ENCODE measurements around the gene TLE1. TPM values are rescaled to one million over a fixed set of nuclear protein-coding genes. Genes with fewer than 3 reads are reported as not detected.
"Not testable (repeated sequence)": the region's sequence is repeated elsewhere in the genome, so short reads cannot be mapped to it uniquely, and the experiment has no call there.

TLE1 gene
- 49.0 and 55.6 TPM in 2 replicates for total RNA-seq (2014; rRNA removed)
- Bru-seq, nascent RNA: percentile 74 among the genes with signal in this experiment
- BruChase-seq, experiment 1, labeled RNA remaining after a 6-hour chase: percentile 61 among the genes with signal in this experiment
- BruChase-seq, experiment 2, labeled RNA remaining after a 2-hour chase: percentile 64 among the genes with signal in this experiment
- long read RNA-seq, partial matches to known transcripts: 119 of 182 reads
- long read RNA-seq, other reads (novel, unspliced or antisense): 63 of 182 reads

GRCh38 chr9:81689343-81690175, at the start of gene TLE1:
TLE1 (minus strand) TSS chr9:81689547; CDS start chr9:81688240, 1,307 bp downstream.
- intact Hi-C loops (cut with micrococcal nuclease): loop anchor here (1.0 to 10.0 kb wide), 12 partner anchors 28 to 1082 kb away; no protein-coding TSS in a partner anchor
- TF ChIP-seq, protein P1, sequence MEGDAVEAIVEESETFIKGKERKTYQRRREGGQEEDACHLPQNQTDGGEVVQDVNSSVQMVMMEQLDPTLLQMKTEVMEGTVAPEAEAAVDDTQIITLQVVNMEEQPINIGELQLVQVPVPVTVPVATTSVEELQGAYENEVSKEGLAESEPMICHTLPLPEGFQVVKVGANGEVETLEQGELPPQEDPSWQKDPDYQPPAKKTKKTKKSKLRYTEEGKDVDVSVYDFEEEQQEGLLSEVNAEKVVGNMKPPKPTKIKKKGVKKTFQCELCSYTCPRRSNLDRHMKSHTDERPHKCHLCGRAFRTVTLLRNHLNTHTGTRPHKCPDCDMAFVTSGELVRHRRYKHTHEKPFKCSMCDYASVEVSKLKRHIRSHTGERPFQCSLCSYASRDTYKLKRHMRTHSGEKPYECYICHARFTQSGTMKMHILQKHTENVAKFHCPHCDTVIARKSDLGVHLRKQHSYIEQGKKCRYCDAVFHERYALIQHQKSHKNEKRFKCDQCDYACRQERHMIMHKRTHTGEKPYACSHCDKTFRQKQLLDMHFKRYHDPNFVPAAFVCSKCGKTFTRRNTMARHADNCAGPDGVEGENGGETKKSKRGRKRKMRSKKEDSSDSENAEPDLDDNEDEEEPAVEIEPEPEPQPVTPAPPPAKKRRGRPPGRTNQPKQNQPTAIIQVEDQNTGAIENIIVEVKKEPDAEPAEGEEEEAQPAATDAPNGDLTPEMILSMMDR (conservative IDR thresholded peaks at IDR 0.05; ENCODE audit: low read depth, low read length): no peak
- no peak for TF ChIP-seq EZH2phosphoT487 (IDR thresholded peaks at IDR 0.05; ENCODE audit: borderline replicate concordance, low read length)
- no peak for TF ChIP-seq EZH2 (IDR thresholded peaks at IDR 0.05; ENCODE audit: low read length, unreplicated experiment)
- no TSS peak for BruUV-seq (replicated peaks)
- Histone ChIP-seq H3K4me1 (ENCODE audit: insufficient read depth, low read length) (peaks cover 24% of the 10 kb centered on the region), H3K9me2 (replicated peaks; ENCODE audit: low read length) (no peaks in the 10 kb centered on the region), H3K27me3 (ENCODE audit: low read length) (no peaks in the 10 kb centered on the region), H3K4me2 (ENCODE audit: low read length) (peak within 1 kb of the TSS; percentile 91), H3K9ac (ENCODE audit: low read length) (peak within 1 kb of the TSS; percentile 83), H3K36me3 (ENCODE audit: low read depth, low read length) (peaks cover 10% of the 10 kb centered on the region), H3F3A (ENCODE audit: low read length, unreplicated experiment) (no peaks in the 10 kb centered on the region), H3K27ac (ENCODE audit: low read length) (peak within 1 kb of the TSS; percentile 81), H3K4me3 (ENCODE audit: low read length) (peak within 1 kb of the TSS; percentile 81), H2AFZ (ENCODE audit: low read length) (peak within 1 kb of the TSS; percentile 62), H4K20me1 (ENCODE audit: low read length) (peaks cover 23% of the 10 kb centered on the region), H3K79me2 (ENCODE audit: low read length) (peaks cover 47% of the 10 kb centered on the region), H3K9me3 (ENCODE audit: low read length) (no peaks in the 10 kb centered on the region)
- ChIA-PET CTCF (interaction anchor here (0.6 kb wide), 1 partner anchor 48 kb away, joined by 3 read pairs; no protein-coding TSS in a partner anchor), POLR2A (ENCODE audit: unreplicated experiment) (interaction anchor here (0.6 to 1.0 kb wide), 4 partner anchors 9 to 153 kb away, joined by 3 to 18 read pairs (median 4); no protein-coding TSS in a partner anchor)
- ATAC-seq: peak; percentile 69
- DNase-seq: peak; percentile 97

- CTCF ChIA-PET: interaction anchor here (0.6 kb wide), 1 partner anchor 48 kb away, joined by 3 read pairs; the partner anchor contains the start of gene TLE1
- ATAC-seq (peak; percentile 95), DNase-seq (peak; percentile 89)
- TF ChIP-seq, protein P1 (conservative IDR thresholded peaks at IDR 0.05; ENCODE audit: low read depth, low read length): no peak
- TF ChIP-seq EZH2phosphoT487 (IDR thresholded peaks at IDR 0.05; ENCODE audit: borderline replicate concordance, low read length) (no peak), EZH2 (IDR thresholded peaks at IDR 0.05; ENCODE audit: low read length, unreplicated experiment) (no peak)
- Histone ChIP-seq H3K27me3 (ENCODE audit: low read length) (no peaks in the 10 kb centered on the region), H4K20me1 (ENCODE audit: low read length) (no peaks in the 10 kb centered on the region), H3K4me3 (ENCODE audit: low read length) (no peak overlapping the region), H3K9ac (ENCODE audit: low read length) (peak overlapping the region; percentile 53), H3F3A (ENCODE audit: low read length, unreplicated experiment) (no peaks in the 10 kb centered on the region), H3K9me2 (replicated peaks; ENCODE audit: low read length) (no peaks in the 10 kb centered on the region), H3K9me3 (ENCODE audit: low read length) (no peaks in the 10 kb centered on the region), H3K4me2 (ENCODE audit: low read length) (peak overlapping the region; percentile 60), H3K4me1 (ENCODE audit: insufficient read depth, low read length) (peaks cover 29% of the 10 kb centered on the region), H3K27ac (ENCODE audit: low read length) (peak overlapping the region; percentile 93), H3K36me3 (ENCODE audit: low read depth, low read length) (no peaks in the 10 kb centered on the region), H3K79me2 (ENCODE audit: low read length) (no peaks in the 10 kb centered on the region), H2AFZ (ENCODE audit: low read length) (peak overlapping the region; percentile 61)
- POLR2A ChIA-PET (ENCODE audit: unreplicated experiment): no interaction called here
- TSS peak; percentile 85 for BruUV-seq (replicated peaks)
- intact Hi-C loops (cut with micrococcal nuclease): loop anchor here (1.0 kb wide), 1 partner anchor 21 kb away; no protein-coding TSS in a partner anchor
These were observed 48.6 kb upstream of the TLE1 start for GRCh38 chr9:81737871-81738507.

DNA sequence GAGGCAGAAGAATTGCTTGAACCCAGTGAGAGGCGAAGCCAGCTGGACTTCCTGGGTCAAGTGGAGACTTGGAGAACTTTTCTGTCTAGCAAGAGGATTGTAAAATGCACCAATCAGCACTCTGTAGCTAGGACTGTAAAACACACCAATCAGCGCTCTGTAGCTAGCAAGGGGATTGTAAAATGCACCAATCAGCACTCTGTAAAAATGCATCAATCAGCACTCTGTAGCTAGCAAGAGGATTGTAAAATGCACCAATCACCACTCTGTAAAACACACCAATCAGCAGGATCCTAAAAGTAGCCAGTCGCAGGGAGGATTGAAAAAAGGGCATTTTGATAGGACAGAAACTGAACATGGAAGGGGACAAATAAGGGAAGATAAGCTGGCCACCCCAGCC, 41.2 kb upstream of the TLE1 start:
- H3K4me2 ChIP-seq (ENCODE audit: low read length); BruUV-seq (replicated peaks); H3K27me3 ChIP-seq (ENCODE audit: low read length); H3K36me3 ChIP-seq (ENCODE audit: low read depth, low read length); H3K9ac ChIP-seq (ENCODE audit: low read length); H3K9me3 ChIP-seq (ENCODE audit: low read length); H2AFZ ChIP-seq (ENCODE audit: low read length); H3K4me1 ChIP-seq (ENCODE audit: insufficient read depth, low read length); intact Hi-C loops (cut with micrococcal nuclease); H4K20me1 ChIP-seq (ENCODE audit: low read length); H3F3A ChIP-seq (ENCODE audit: low read length, unreplicated experiment); DNase-seq; ATAC-seq; H3K79me2 ChIP-seq (ENCODE audit: low read length); CTCF ChIA-PET; H3K4me3 ChIP-seq (ENCODE audit: low read length); H3K27ac ChIP-seq (ENCODE audit: low read length); POLR2A ChIA-PET (ENCODE audit: unreplicated experiment); H3K9me2 ChIP-seq (replicated peaks; ENCODE audit: low read length): not testable (repeated sequence)

All from PC-3 (cell line).